NCI-H146 treated with DMSO at 0.1 percent for 48 hours (cell line): ENCODE results near the gene TOMM20L.
"Not testable (repeated sequence)": the region's sequence is repeated elsewhere in the genome, so short reads cannot be mapped to it uniquely, and the experiment has no call there.

Source experiments
- DNase-seq: peaks from one replicate; lab custom pipeline; 2025; ENCODE audit not compliant: unreplicated experiment; lab: John Stamatoyannopoulos, UW

The TOMM20L gene

GRCh38 chr14:58395812-58396788, at the start of gene TOMM20L:
TSS of gene TOMM20L (plus strand) at chr14:58395930. CDS start at chr14:58395958, 28 bp downstream.
- peak; percentile 22 for DNase-seq

- DNase-seq = no peak
These were observed 42.0 kb upstream of the TOMM20L start for GRCh38 chr14:58353516-58354299.

- no peak for DNase-seq
These were observed 40.9 kb upstream of the TOMM20L start for GRCh38 chr14:58354808-58355207.

- DNase-seq = no peak
These were observed 39.5 kb upstream of the TOMM20L start for GRCh38 chr14:58356268-58356667.

GRCh38 chr14:58362272-58362671, 33.5 kb upstream of the TOMM20L start:
- not testable (repeated sequence) for DNase-seq

- peak; percentile 10 for DNase-seq
These were observed 32.8 kb upstream of the TOMM20L start for GRCh38 chr14:58362798-58363412.

- no peak for DNase-seq
These were observed 31.4 kb upstream of the TOMM20L start for GRCh38 chr14:58364316-58364715.

GRCh38 chr14:58367296-58367695, 28.4 kb upstream of the TOMM20L start:
- no peak for DNase-seq

DNA sequence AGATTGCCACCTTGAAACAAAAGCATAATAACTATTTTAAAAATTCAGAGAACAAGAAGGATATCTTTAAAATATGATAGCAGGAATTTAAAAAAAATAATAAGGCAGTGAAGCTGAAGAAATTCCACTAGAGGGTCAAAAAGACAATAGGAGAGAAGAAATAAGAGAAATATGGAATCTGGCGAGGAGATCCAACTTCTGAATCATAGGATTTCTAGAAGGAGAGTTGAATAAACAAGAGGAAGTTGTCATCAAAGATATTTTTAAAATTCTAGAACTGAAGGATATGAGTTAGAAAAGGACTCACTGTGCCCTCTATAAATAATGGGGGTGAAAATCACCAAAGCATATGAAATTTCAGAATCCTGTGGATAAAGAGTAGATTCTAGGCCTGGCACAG, 26.8 kb upstream of the TOMM20L start:
- DNase-seq = no peak

DNA sequence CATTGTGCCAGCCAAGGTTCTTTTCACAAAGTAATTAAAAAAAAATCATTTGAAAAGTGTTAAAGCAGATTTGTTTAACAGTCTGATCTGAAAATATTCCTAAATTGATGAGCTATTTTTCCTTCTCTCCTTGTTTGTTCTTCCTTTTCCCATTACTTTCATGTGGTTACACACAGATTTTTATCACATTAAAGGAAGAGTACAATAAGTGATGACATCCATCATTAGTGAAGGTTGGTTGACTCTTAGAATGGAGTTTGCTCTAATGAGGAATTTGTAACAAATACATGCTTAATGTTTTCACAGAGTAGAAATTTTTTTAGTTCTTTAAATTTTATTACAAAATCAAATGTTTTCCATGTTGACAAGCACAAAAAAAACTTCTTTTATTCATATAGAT, 18.9 kb upstream of the TOMM20L start:
- DNase-seq = no peak

DNA sequence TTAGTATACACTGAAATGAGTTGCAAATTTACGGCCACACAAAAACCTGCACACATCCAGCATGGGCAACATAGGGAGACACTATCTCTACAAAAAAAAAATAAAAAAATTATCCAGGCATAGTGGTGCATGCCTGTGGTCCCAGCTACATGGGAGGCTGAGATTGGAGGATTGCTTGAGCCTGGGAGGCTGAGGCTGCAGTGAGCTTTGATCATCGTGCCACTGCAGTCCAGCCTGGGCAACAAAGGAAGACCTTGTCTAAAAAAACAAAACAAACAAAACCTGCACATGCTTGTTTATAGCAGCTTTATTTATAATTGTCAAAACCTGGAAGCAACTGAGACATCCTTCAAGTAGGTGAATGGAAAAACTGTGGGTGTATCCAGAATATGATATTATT, 4.9 kb upstream of the TOMM20L start:
- DNase-seq = no peak

DNA sequence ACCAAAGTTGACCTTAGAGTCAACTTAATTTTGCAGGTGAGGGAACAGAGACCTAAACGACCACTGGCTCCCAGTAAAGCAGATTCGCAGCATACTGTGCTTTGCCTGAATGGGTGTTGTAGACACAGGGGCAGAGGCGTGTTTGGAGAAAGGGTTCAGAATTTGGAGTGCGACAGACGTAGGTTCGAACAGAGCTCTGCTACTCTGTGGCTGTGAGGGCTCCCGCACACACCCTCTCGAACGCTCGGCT, 243 bp upstream of the TOMM20L start:
- no peak for DNase-seq

DNA sequence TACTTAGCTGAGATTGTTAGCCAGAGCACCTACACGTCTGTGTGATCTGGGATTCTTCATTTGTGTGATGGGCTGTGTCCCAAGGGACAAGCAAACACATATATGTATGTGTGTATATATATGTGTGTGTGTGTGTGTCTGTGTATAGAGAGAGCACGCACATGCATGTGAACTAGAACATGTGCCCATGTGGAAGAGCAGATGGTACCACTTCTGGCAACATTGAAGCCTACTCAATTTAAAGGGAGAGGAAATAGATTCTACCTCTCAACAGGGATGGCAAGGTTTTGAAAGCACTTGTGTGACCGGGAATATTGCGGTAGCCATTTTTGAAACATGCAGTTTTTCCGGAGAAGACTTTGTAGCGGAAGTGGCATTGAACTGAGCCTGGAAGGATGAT, 1.4 kb downstream of the TOMM20L start:
- no peak for DNase-seq

- DNase-seq = no peak
These were observed 2.8 kb downstream of the TOMM20L start for GRCh38 chr14:58398495-58398894.

DNA sequence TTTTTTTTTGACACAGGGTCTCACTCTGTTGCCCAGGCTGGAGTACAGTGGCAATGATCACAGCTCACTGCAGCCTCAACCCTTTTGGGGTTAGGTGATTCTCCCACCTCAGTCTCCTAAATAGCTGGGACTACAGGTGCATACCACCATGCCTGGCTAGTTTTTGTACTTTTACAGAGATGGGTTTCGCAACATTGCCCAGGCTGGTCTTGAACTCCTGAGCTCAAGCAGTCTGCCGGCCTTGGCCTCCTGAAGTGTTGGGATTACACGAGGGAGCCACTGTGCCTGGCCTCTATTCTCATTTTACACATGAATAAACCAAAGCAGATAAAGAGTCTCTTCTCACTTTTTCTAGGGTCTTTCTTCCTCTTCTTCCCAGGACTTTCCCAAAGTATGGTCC, 3.2 kb downstream of the TOMM20L start:
- no peak for DNase-seq

GRCh38 chr14:58401587-58401986, 5.9 kb downstream of the TOMM20L start:
- DNase-seq = no peak

DNA sequence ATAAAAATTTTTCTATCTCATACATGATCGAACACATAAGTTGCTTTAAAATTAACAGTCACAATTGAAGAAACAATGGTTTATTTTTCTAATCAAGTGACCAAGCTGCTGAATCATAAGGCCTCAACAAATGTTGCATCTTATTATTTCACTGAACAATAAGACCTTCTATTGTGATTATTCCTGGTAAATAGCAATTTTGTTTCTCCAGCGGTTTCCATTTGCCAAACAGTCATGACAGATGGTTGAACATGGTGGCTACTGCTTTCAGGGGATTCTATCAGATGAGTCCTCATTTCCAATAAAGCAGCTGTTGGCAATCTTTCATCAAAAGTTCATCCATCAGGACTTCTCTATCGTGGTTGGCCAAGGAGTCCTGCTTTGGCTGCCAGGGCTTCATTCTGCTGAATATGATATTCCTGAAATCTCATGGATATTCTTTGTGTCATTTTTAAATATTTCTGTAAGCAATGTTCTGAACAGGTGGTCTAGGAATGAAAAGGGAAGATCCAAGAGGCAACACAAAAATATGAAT, 13.0 kb downstream of the TOMM20L start:
- no peak for DNase-seq

- no peak for DNase-seq
These were observed 19.1 kb downstream of the TOMM20L start for GRCh38 chr14:58414845-58415244.

DNA sequence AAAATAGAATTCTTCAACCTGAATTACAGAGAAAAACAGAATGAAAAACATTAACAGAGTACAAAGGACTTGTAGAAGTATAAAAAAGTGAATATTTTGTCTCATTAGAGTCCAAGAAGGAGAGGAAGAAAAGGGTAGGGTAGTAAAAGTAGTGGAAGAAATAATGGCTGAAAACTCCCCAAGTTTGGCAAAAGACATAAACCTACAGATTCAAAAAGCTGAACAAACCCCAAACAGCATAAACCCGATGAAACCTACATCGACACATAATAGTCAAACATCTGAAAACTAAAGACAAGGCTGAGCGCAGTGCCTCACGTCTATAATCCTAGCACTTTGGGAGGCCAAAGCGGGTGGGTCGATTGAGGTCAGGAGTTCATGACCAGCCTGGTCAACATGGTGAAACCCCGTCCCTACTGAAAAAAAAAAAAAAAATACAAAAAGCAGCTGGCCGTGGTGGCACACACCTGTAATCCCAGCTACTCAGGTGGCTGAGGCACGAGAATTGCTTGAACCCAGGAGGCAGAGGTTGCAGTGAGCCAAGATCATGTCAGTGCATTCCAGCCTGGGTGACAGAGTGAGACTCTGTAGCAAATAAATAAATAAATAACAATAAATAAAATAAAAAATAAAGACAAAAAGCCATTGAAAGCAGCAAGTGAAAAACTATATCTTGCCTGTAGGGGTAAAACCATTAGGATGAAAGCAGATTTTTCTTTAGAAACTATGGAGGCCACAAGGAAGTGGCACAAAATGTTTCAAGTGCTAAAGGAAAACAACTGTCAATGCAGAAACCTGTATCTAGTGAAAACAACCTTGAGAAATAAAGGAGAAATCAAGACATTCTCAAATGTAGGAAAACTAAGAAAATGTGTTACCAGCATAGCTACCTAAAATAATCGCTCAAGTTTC, 20.2 kb downstream of the TOMM20L start:
- DNase-seq = no peak

- DNase-seq = not testable (repeated sequence)
These were observed 21.2 kb downstream of the TOMM20L start for GRCh38 chr14:58416934-58417333.
